HepG2 (cell line): ENCODE data around the gene LRRC3. TPM values are rescaled to one million over a fixed set of nuclear protein-coding genes. Genes with fewer than 3 reads are reported as not detected.
A peak's percentile ranks its signal among the peaks of the same experiment; 100 is the strongest.

Experiments used
- BRF2 ChIP-seq: sonication (generic); formaldehyde crosslinking; IDR thresholded peaks from 2 replicates; pipeline ENCODE4 v1.8.1; 2022; ENCODE audit warnings: mild to moderate bottlenecking, missing genetic modification reagents
- HDAC6 ChIP-seq: fragments of 200-600 bp; sonication (generic); IDR thresholded peaks from 2 replicates; pipeline ENCODE4 v1.7.0; 2017; ENCODE audit warnings: mild to moderate bottlenecking, antibody characterized with exemption, low read length, low read depth
- HIVEP1 ChIP-seq: sonication (generic); formaldehyde crosslinking; IDR thresholded peaks from 2 replicates; pipeline ENCODE4 v1.4.0; 2020; ENCODE audit warnings: mild to moderate bottlenecking, missing genetic modification reagents
- HNF4A ChIP-seq: sonication (generic); formaldehyde crosslinking; IDR thresholded peaks from 2 replicates; pipeline ENCODE4 v1.4.0; 2020; ENCODE audit warnings: missing genetic modification reagents
- MTA1 ChIP-seq: sonication (generic); formaldehyde crosslinking; IDR thresholded peaks from 2 replicates; pipeline ENCODE4 v1.4.0; 2020; ENCODE audit warnings: missing genetic modification reagents, mild to moderate bottlenecking, borderline replicate concordance
- MYC ChIP-seq: sonication (generic); formaldehyde crosslinking; IDR thresholded peaks from 2 replicates; pipeline ENCODE4 v1.9.0; 2021; ENCODE audit warnings: missing genetic modification reagents, borderline replicate concordance
- NONO ChIP-seq, 2 experiments: fragments of 450-650 bp in 1 of 2; sonication (generic) in 1 of 2; formaldehyde crosslinking in 1 of 2; IDR thresholded peaks in 1 of 2; conservative IDR thresholded peaks in 1 of 2; 2 replicates each; pipeline versions ENCODE4 v1.6.1 to v1.8.0; 2017 to 2022; ENCODE audit warnings: mild to moderate bottlenecking in 1 of 2, missing genetic modification reagents in 1 of 2, moderate library complexity in 1 of 2
- PHF21A ChIP-seq: sonication (generic); formaldehyde crosslinking; IDR thresholded peaks from 2 replicates; pipeline ENCODE4 v1.5.0; 2020; ENCODE audit warnings: mild to moderate bottlenecking, missing genetic modification reagents
- RBFOX2 ChIP-seq: fragments of 200-400 bp; formaldehyde crosslinking; IDR thresholded peaks from 2 replicates; pipeline ENCODE4 v1.6.1; 2017; ENCODE audit warnings: low read depth, mild to moderate bottlenecking, low read length
- SALL1 ChIP-seq: sonication (generic); formaldehyde crosslinking; IDR thresholded peaks from 2 replicates; pipeline ENCODE4 v1.8.0; 2022; ENCODE audit warnings: mild to moderate bottlenecking, missing genetic modification reagents
- TFDP2 ChIP-seq: sonication (generic); formaldehyde crosslinking; IDR thresholded peaks from 2 replicates; pipeline ENCODE4 v1.4.0; 2020; ENCODE audit warnings: missing genetic modification reagents
- ZBTB7B ChIP-seq: sonication (generic); formaldehyde crosslinking; IDR thresholded peaks from 2 replicates; pipeline ENCODE4 v1.4.0; 2020; ENCODE audit warnings: missing genetic modification reagents
- ZNF17 ChIP-seq: sonication (generic); formaldehyde crosslinking; IDR thresholded peaks from 2 replicates; pipeline ENCODE4 v1.5.0; 2020; ENCODE audit warnings: mild to moderate bottlenecking, missing genetic modification reagents
- polyA plus RNA-seq, 8 experiments: library from polyadenylated mRNA; depleted of rRNA in 3 of 8; stranded (reverse) in 7 of 8; unstranded in 1 of 8; fragments of >200 nt; fragmentation: Illumina TruSeq in 4 of 8; extraction: Trizol in 4 of 8; gene quantifications; 2 replicates each; pipeline versions ENCODE4 v1.2.1 to v1.2.3, GENCODE V29; 2011 to 2016; ENCODE audit warnings: low read depth in 4 of 8, missing spikeins in 1 of 8, mixed read lengths in 1 of 8; ENCODE audit not compliant: insufficient read depth in 1 of 8
- total RNA-seq, 5 experiments: library from RNA; depleted of rRNA; stranded (reverse); fragments of >200 nt; fragmentation: Illumina TruSeq; extraction: Trizol; gene quantifications; 2 replicates each; pipeline ENCODE4 v1.2.3, GENCODE V29; 2016; ENCODE audit warnings: low read depth in 1 of 5

LRRC3 gene
- total and polyA plus RNA-seq, 2 of the 13 experiments (the other 11 are each of a cell fraction or from before 2014, with no cell fraction given) = 4.8 to 16.5 TPM

- TF ChIP-seq TFDP2 (CRISPR knock-in tag) (no peak), BRF2 (no peak), HDAC6 (no peak), HIVEP1 (CRISPR knock-in tag) (no peak), ZBTB7B (CRISPR knock-in tag) (peak; percentile 58; the same call in 1 of the 2 replicates), SALL1 (CRISPR knock-in tag) (peak; percentile 50), NONO (IDR thresholded peaks at IDR 0.05) (no peak), NONO (CRISPR knock-in tag; conservative IDR thresholded peaks at IDR 0.05) (0 out of 2 replicates have a peak, but pooled peaks have one; percentile 14), MTA1 (peak; percentile 67; the same call in 1 of the 2 replicates), PHF21A (CRISPR knock-in tag) (0 out of 2 replicates have a peak, but pooled peaks have one; percentile 42), MYC (CRISPR knock-in tag) (peak; percentile 21; the same call in 1 of the 2 replicates), ZNF17 (no peak), HNF4A (CRISPR knock-in tag) (peak; percentile 67; the same call in 1 of the 2 replicates), RBFOX2 (no peak)
Measured at GRCh38 chr21:44448651-44449131, 6.6 kb upstream of the LRRC3 start (continued).
